NCI-H748 (cell line): Measurements from ENCODE around the gene NEK7.
"Not testable (repeated sequence)": the region's sequence is repeated elsewhere in the genome, so short reads cannot be mapped to it uniquely, and the experiment has no call there.

Experiments
- DNase-seq: peaks from one replicate; lab custom pipeline; 2025; ENCODE audit not compliant: unreplicated experiment; lab: John Stamatoyannopoulos, UW

Gene NEK7

GRCh38 chr1:198201956-198202784 lies 45.4 kb downstream of the NEK7 start:
- DNase-seq = no peak

GRCh38 chr1:198203434-198203833 lies 46.6 kb downstream of the NEK7 start:
- no peak for DNase-seq

GRCh38 chr1:198205016-198205684 lies 48.4 kb downstream of the NEK7 start:
- no peak for DNase-seq

DNA sequence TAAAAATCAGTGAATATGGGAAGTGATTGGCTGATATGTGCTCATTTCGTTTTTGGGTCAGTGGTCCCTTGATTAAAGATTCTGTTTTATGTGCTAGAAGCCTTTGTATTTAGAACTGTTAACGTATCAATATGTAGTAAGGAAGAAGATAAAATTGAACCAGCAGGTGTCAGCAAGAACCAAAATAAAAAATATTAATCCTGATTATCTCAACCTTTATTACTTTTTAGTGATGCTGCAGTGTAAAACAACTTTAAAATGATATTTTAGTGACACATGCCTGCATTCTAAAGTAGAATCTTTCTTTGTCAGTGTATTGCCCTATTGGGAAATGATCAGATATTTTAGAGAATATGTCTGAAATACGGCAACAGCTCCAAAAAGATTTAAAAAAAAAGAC lies 49.5 kb downstream of the NEK7 start:
- DNase-seq = no peak

DNA sequence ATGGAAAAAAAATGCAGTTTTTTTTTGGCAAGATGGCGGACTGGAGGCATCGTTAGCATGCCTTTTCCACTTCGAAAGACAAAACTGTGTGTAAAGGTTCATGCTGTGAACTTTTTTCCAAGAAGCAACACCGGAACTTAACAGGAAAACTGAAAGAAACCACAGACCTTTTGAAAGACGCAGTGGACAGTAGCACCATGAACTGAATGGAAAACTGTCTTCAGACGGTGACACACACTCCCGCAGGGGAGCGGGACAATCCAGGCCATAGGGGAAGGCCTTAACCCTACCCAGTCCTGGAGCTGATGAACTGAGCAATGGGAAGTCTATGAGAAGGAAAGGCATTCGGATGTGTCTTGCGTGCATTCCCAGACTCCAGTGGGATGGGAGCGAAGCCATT lies 54.9 kb downstream of the NEK7 start:
- DNase-seq = no peak

- DNase-seq = no peak
Measured at GRCh38 chr1:198212126-198212525, 55.3 kb downstream of the NEK7 start.

- DNase-seq = no peak
Measured at GRCh38 chr1:198212675-198213074, 55.9 kb downstream of the NEK7 start.

GRCh38 chr1:198214924-198215323 lies 58.1 kb downstream of the NEK7 start:
- DNase-seq = no peak

DNA sequence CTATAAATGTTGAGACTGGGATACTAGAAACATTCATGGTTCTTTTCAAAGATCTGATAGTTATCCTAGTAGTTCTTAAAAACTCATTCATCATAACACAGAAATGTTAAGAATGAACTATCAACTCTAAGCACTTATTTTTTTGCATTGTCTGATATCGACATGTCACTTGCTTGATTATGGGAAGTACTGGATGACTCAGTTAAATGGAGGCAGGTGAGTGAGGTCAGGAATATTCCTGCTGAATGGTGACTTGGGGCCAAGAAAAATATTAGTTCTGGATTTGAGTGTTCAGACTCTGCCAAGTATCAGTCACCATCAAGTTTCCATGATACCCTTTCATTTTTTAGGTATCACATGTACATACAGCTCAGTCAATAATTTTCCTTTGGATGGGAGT lies 63.6 kb downstream of the NEK7 start:
- no peak for DNase-seq

- not testable (repeated sequence) for DNase-seq
Measured at GRCh38 chr1:198227010-198227409, 70.2 kb downstream of the NEK7 start.

GRCh38 chr1:198227454-198227853 lies 70.7 kb downstream of the NEK7 start:
- DNase-seq = not testable (repeated sequence)

DNA sequence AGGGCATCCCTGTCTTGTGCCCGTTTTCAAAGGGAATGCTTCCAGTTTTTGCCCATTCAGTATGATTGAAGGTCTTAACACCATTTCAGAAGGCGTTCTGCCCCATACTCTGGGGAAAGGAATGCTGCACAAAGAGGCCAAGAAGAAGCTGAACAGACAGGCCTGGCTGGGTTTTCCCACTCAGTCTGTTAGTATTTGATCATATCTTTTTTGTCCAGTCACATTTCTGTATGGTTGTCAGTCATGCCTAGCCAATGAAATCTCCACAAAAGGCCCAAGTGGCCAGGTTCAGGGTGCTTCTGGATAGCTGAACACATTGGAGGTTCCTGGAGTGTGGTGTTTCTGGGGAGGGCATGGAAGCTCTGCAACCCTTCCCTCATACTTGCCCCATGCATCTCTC lies 72.1 kb downstream of the NEK7 start:
- no peak for DNase-seq

DNA sequence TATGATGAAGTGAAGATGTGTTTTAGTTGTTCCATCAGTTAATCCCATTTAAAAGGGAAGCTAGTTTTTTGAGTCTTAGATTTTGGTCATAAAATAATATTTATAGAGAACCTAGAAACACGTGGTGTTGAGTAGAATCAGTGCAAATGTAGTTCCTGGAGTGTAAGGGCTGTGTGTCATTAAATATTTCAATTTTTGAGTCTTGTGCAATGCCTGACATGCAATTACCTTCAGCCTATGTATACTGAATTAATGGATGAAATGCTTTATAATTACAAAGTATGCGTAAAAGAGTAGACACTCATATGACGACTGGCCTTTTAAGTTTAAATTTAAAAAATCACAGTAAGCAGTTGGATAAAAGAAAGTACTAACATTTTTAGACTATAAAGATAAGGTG lies 75.0 kb downstream of the NEK7 start:
- DNase-seq = no peak

- no peak for DNase-seq
Measured at GRCh38 chr1:198232378-198232777, 75.6 kb downstream of the NEK7 start.

- DNase-seq = no peak
Measured at GRCh38 chr1:198232940-198233675, 76.3 kb downstream of the NEK7 start.

DNA sequence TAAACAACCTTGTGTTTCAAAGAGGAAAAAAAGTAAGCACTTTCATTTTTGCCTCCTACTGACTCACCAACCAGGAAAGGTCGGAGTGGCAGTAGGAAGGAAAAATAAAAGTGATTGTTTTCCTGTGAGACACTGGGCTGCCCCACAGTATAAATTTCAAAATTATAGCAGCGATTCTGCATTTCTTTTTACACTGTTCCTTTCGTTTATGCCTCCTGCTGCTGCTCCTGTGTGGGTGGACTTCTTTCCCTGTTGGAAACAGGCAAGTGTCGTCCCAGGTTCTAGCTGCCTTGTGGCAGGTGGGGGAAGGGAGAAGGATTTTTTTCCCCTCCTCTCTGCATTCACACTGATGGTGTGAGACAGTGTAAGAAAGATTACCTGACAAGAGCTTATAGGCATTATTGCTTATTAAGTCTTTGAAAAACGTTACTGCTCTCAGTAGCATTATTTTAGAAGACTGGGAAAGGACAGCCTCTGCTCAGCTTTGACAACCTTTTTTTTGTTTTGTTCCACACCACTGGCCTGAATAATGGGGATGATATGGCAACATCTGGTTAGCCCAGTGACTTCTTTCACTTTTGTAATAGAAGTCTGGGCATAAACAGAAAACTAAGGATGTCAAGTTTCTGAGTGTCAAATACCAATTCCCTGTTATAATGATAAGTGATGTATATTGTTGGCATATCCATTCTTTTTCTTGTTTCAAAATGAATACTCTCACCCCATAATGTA lies 77.9 kb downstream of the NEK7 start:
- no peak for DNase-seq

GRCh38 chr1:198238121-198238520 lies 81.3 kb downstream of the NEK7 start:
- no peak for DNase-seq

DNA sequence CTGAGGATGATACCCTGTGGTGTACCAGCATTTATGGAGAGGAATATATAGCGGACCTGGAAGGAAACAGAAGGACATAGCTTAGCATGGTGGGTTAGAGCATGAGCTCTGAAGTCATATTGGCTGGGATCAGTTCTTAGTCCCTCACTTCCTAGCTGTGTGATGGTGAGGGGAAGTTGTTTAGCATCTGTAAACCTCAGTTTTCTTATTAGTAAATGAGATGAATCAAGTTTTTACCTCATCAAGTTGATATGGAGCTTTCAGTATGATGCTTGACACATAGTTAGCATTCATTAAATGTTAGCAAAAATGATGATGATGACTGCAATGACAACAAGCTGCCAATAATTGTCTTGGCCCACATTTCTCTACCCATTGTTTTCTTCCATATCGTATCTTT lies 84.8 kb downstream of the NEK7 start:
- no peak for DNase-seq

DNA sequence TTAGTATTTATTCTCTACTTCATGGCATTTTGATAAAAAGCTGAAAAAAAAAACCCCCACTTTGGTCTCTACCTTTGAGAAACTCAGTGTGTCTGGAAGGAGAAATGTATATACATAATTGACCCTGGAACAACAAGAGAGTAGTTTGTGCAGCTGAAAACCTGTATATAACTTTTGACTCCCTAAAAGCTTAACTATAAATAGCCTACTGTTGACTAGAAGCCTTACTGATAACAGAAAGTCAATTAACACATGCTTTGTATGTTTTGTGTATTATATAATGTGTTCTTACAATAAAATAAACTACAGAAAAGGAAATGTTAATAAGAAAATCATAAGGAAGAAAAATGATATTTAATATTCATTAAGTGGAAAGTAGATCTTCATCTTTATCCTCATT lies 88.0 kb downstream of the NEK7 start:
- DNase-seq = no peak

DNA sequence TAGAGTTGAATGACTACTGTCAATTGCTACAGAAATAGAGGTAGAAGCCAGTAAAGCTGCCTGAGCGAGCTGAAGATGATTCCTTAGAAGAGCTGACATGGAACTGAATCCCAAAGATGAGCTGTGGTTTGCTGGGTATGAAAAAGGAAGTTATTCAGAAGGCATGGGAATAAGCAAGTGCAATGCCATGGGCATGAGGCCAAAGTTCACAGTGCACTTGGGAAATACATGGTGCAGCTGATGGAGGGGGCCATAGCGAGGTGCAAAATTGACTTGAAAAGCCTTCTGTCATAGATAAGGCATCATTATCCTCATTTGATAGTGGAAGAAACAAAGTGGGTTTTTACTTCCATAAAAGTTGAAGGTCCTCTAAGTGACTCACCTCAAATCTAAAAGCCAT lies 88.6 kb downstream of the NEK7 start:
- no peak for DNase-seq

GRCh38 chr1:198246337-198246736 lies 89.5 kb downstream of the NEK7 start:
- DNase-seq = no peak
